Measurements from ENCODE around the gene CDH23.

The CDH23 gene

DNA sequence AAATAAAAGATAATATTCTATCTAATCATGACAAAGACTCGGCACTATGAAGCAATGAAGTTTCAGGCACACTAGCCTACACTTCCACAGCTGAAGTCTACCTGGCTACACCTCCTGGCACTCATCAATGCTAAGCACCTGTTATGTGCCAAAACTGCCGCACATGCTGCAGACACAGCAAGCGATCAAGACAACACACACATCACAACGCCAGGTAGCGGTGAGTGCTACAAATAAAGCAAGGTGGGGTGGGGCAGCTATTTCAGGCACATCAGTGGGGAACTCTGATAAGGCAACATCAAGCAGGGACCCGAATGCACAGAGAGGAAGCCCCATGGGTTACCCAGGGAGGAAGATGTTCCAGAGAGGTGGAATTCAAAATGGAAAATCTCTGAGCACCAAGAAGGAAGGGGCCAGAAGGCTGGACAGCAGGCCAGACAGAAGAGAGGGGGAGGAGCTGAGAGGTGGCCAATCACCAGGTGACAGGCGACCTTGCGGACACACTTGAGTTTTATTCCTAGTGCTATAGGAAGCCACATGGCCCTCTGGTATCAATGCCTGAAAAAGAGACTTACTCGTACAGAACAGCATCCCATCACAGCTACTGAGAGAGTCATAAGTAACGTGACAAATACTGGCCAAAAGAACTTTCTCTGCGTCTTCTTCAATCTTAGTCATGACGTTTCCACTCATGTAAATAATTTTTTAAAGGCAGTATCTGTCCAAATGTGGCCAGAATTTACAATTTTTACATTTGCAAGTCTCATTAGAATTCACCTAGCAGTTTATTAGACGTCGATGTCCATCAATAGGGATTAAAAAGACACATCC, 446.4 kb downstream of the CDH23 start:
- DNase-seq, result no peak
- Mint-ChIP-seq H3K27me3 (ENCODE audit: low read depth, poor library complexity) (no peaks in the 10 kb centered on the region), H3K4me3 (no peak overlapping the region), H3K36me3 (ENCODE audit: low read depth) (peaks cover 26% of the 10 kb centered on the region), H3K9me3 (no peaks in the 10 kb centered on the region), H3K4me1 (peaks cover 54% of the 10 kb centered on the region), H3K27ac (no peak overlapping the region)
- TF ChIP-seq, protein P1, sequence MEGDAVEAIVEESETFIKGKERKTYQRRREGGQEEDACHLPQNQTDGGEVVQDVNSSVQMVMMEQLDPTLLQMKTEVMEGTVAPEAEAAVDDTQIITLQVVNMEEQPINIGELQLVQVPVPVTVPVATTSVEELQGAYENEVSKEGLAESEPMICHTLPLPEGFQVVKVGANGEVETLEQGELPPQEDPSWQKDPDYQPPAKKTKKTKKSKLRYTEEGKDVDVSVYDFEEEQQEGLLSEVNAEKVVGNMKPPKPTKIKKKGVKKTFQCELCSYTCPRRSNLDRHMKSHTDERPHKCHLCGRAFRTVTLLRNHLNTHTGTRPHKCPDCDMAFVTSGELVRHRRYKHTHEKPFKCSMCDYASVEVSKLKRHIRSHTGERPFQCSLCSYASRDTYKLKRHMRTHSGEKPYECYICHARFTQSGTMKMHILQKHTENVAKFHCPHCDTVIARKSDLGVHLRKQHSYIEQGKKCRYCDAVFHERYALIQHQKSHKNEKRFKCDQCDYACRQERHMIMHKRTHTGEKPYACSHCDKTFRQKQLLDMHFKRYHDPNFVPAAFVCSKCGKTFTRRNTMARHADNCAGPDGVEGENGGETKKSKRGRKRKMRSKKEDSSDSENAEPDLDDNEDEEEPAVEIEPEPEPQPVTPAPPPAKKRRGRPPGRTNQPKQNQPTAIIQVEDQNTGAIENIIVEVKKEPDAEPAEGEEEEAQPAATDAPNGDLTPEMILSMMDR (IDR thresholded peaks at IDR 0.05), result no peak

- no peaks in the 10 kb centered on the region for H3K27me3 Mint-ChIP-seq (ENCODE audit: low read depth, poor library complexity)
- no peak overlapping the region for H3K4me3 Mint-ChIP-seq
- H3K36me3 Mint-ChIP-seq (ENCODE audit: low read depth), result peaks cover 35% of the 10 kb centered on the region
- no peak for DNase-seq
- no peaks in the 10 kb centered on the region for H3K9me3 Mint-ChIP-seq
- H3K27ac Mint-ChIP-seq, result no peak overlapping the region
- peaks cover 54% of the 10 kb centered on the region for H3K4me1 Mint-ChIP-seq
- TF ChIP-seq, protein P1 (IDR thresholded peaks at IDR 0.05), result no peak
Measured at GRCh38 chr10:71844084-71844483, 447.4 kb downstream of the CDH23 start.

GRCh38 chr10:71844695-71845094, 448.0 kb downstream of the CDH23 start:
- Mint-ChIP-seq H3K9me3 (no peaks in the 10 kb centered on the region), H3K27me3 (ENCODE audit: low read depth, poor library complexity) (no peaks in the 10 kb centered on the region), H3K4me3 (no peak overlapping the region), H3K4me1 (peaks cover 55% of the 10 kb centered on the region), H3K27ac (no peak overlapping the region), H3K36me3 (ENCODE audit: low read depth) (peaks cover 35% of the 10 kb centered on the region)
- no peak for DNase-seq
- TF ChIP-seq, protein P1 (IDR thresholded peaks at IDR 0.05), result no peak

- Mint-ChIP-seq H3K4me1 (peaks cover 55% of the 10 kb centered on the region), H3K27me3 (ENCODE audit: low read depth, poor library complexity) (no peaks in the 10 kb centered on the region), H3K4me3 (no peak overlapping the region), H3K27ac (no peak overlapping the region), H3K36me3 (ENCODE audit: low read depth) (peaks cover 35% of the 10 kb centered on the region), H3K9me3 (no peaks in the 10 kb centered on the region)
- TF ChIP-seq, protein P1 (IDR thresholded peaks at IDR 0.05), result no peak
- DNase-seq, result no peak
Measured at GRCh38 chr10:71845410-71846405, 449.0 kb downstream of the CDH23 start.

DNA sequence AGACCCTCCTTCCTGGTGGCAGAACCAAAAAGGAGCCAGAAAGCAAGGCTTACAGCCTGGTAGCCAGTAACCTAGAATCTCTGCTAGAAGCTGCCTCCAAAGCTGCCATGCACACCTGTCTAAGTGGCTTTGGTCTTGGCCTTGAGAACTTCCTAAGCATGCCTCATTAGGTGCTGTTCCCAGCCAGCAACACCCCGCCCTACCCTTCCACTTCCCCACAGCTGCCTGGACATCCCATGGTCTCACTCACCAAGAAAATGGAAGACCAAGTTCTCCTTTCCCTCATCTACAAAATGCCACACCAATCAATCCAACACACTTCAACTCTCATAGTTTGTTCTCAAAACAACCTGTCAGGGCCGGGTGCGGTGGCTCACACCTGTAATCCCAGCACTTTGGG, 450.1 kb downstream of the CDH23 start:
- peaks cover 55% of the 10 kb centered on the region for H3K4me1 Mint-ChIP-seq
- peaks cover 35% of the 10 kb centered on the region for H3K36me3 Mint-ChIP-seq (ENCODE audit: low read depth)
- H3K27ac Mint-ChIP-seq, result no peak overlapping the region
- TF ChIP-seq, protein P1 (IDR thresholded peaks at IDR 0.05), result no peak
- no peaks in the 10 kb centered on the region for H3K9me3 Mint-ChIP-seq
- H3K27me3 Mint-ChIP-seq (ENCODE audit: low read depth, poor library complexity), result peaks cover 2% of the 10 kb centered on the region
- no peak for DNase-seq
- H3K4me3 Mint-ChIP-seq, result no peak overlapping the region
